GM19395 (cell line): Measurements from ENCODE around the gene SNX15.

Experiments
- ATAC-seq: cut with Tn5 transposase; IDR thresholded peaks from one replicate; pipeline ENCODE4 v1.9.1; 2021; ENCODE audit warnings: mild to moderate bottlenecking, moderate library complexity; ENCODE audit not compliant: unreplicated experiment

SNX15 gene

GRCh38 chr11:65083834-65084597 lies 56.8 kb downstream of the SNX15 start, which contains the start of the genes CDCA5 and ZFPL1:
Gene CDCA5, minus strand, starts transcription at chr11:65084040. Its CDS starts 62 bp downstream, at chr11:65083978.
Gene ZFPL1, plus strand, starts transcription at chr11:65084222. Its CDS starts 477 bp downstream, at chr11:65084699.
- peak; percentile 75 for ATAC-seq

- ATAC-seq = peak; percentile 9
Observed at GRCh38 chr11:65084598-65085375, 57.5 kb downstream of the SNX15 start.

DNA sequence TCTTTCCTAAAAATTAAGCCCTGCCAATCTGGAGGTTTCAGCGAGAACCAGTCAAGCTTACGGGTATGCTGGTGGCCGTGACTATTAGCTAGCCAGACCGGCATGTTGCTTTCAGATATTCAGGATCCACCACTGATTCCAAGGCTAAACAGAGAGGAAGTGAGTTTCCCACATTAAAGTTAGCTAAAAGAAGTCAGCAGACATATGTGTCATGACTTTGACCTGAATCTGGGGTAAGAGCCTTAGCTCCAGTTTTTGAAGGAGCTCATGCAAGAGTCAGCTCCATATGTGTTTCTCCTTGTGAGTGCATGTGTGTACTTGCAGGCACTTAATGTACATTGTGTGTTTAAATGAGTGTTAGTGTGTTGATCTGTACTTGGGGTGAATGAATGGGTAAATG lies 58.2 kb downstream of the SNX15 start:
- ATAC-seq = no peak

- no peak for ATAC-seq
Observed at GRCh38 chr11:65086809-65087208, 59.6 kb downstream of the SNX15 start.

DNA sequence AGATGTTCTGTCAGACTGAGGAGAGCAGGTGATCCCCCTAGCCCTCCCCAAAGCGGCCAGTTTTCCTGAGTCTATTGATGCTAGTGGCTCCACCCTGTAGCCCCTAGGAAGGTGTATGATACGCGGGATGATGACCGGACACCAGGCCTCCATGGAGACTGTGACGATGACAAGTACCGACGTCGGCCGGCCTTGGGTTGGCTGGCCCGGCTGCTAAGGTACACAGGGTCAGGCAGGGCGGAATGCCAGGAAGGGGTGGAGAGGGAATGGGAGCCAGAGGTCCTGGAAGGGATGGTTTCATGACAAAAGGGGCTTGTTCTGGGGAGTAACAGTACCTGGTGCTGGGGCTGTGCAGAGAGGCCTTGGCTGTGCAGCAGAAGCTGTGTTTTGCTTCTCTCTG lies 60.0 kb downstream of the SNX15 start:
- no peak for ATAC-seq

DNA sequence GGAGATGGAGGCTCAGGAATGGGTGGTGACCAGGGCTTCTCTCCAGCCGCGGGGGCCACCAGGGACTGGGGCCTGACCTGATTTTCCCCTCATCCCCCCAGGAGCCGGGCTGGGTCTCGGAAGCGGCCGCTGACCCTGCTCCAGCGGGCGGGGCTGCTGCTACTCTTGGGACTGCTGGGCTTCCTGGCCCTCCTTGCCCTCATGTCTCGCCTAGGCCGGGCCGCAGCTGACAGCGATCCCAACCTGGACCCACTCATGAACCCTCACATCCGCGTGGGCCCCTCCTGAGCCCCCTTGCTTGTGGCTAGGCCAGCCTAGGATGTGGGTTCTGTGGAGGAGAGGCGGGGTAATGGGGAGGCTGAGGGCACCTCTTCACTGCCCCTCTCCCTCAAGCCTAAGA lies 60.6 kb downstream of the SNX15 start:
- no peak for ATAC-seq

DNA sequence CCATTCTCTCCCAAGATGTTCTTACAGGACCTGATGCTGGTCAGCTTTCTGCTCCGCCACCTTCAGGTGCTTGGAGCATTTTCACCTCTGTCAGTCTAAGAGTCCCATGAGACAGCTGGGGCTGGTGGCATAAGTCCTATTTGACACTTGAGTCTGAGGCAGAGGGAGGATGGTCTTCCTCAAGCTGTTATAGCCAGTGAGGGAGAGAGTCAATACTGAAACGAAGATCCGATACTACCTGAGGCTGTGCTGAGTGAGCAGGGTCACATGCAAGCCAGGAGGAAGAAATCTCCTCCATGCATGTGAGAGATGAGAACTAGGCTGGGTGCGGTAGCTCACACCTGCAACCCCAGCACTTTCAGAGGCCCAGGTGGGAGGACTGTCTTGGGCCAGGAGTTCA lies 62.4 kb downstream of the SNX15 start:
- no peak for ATAC-seq
